ENCODE results near the gene ZNF33B. TPM values are rescaled to one million over a fixed set of nuclear protein-coding genes. Genes with fewer than 3 reads are reported as not detected.
"Not testable (repeated sequence)": the region's sequence is repeated elsewhere in the genome, so short reads cannot be mapped to it uniquely, and the experiment has no call there.

The ZNF33B gene
- total RNA-seq, 1 experiment from 2014 or later: 17.6 TPM

DNA sequence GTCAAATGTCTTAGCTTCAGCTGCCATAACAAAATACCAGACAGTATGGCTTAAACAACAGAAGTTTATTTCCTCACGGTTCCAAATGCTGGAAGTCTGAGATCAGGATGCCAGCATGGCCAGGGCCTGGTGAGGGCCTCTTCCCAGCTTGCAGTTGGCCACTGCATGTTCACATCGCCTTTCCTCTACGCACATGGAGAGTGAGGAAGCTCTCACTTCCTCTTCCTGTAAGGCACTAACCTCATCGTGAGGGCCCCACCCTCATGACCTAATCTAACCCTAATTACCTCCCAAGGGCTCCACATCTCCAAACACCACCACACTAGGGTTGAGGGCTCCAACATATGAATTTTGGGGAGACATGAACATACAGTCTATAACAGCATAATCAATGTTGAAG, 14.4 kb downstream of the ZNF33B start:
- in situ Hi-C loops (cut with HindIII; ENCODE audit: low sequenced_read_pairs): no loop called here
- DNase-seq (ENCODE audit: low spot score): no peak

DNA sequence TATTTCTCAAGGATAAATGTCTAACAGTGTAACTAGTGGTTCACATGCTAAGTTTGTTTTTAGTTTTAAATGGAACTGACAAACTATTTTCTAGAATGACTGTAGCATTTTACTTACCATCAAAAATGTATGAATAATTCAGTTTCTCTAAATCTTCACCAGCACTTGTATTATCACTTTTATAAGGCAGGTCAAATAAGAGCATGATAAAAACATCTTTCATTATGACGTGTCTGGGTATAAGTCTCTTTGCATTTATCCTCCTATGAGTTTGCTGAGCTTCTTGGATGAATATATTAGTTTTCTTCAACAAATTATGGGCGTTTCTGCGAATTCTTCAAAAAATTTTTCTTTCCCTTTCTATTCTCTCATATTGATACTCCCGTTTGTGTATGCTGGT, 19.9 kb downstream of the ZNF33B start:
- in situ Hi-C loops (cut with HindIII; ENCODE audit: low sequenced_read_pairs): no loop called here
- no peak for DNase-seq (ENCODE audit: low spot score)

DNA sequence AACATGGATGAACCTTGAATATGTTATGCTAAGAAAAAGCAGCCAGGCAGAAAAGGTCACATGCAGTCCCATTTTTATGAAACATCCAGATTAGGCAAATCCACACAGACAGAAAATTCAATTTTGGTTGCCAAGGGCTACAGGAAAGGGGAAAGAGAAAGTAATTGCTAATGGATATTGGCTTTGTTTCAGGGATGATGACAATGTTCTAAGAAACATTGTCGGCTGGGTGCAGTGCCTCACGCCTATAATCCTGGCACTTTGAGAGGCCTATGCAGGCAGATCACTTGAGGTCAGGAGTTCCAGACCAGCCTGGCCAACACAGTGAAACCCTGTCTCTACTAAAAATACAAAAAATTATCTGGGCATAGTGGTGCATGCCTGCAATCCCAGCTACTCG, 23.0 kb downstream of the ZNF33B start:
- no peak for DNase-seq (ENCODE audit: low spot score)
- in situ Hi-C loops (cut with HindIII; ENCODE audit: low sequenced_read_pairs): no loop called here

DNA sequence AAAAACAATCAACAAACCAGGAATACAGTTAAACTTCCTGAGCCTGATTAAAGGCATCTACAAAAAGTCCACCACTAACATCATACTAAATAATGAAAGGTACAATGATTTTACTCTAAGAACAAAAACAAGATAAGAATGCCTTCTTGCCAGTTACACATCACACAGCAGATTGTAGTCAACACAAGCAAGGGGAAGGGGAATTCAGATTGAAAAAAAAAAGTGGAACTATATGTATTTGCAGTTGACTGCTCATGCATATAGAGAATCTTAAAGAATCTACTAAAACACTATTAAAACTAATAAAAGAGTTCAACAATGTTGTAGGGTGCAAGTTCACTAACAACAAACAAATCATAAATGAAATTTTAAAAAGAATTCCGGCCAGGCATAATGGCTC, 28.5 kb downstream of the ZNF33B start:
- in situ Hi-C loops (cut with HindIII; ENCODE audit: low sequenced_read_pairs): no loop called here
- DNase-seq (ENCODE audit: low spot score): no peak

DNA sequence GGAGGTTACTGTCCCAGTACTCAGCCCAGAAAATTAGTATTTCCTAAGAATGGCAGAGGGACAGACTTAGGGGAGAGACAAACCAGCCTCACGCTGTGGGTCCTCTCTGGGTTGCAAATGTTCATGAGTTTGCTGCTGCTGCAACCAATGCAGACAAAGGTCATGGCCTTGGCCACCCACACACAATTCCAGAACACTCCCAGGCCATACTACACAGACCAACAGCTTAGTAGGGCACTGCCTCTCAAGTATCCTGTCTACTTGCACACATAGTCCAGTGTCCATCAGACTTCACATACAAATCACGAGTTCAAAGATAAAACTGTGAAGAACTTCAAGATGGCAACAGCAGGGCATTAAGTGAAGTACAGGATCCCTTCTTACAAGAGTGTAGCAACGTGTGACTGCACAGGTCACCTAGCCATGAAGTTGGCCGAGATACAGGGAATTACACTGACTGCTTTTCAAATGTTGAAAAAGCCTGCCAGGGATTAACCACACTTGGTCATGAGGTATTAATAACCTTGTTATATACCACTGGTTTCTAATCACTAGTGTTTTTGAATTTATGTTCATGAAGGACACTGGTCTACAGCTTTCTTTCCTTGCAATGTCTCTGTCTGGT, 40.0 kb downstream of the ZNF33B start:
- no peak for DNase-seq (ENCODE audit: low spot score)
- in situ Hi-C loops (cut with HindIII; ENCODE audit: low sequenced_read_pairs): no loop called here

DNA sequence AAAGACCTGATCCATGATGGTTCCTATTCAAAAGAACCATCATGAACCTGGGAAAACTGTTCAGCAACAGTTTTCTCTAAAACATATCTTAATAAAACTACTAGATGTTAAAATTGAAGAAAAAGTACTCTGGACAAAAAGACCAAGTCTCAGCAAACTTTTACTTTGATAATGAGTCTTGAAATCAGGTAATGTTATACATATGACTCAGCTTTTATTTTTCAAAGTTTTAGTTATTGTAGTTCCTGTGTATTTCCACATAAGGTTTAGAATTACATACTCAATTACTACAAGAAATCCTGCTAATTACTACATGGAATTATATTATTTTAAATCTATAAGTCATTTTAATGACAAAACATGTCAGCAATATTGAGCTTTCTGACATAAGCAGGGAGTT, 42.2 kb downstream of the ZNF33B start:
- no peak for DNase-seq (ENCODE audit: low spot score)
- in situ Hi-C loops (cut with HindIII; ENCODE audit: low sequenced_read_pairs): no loop called here

DNA sequence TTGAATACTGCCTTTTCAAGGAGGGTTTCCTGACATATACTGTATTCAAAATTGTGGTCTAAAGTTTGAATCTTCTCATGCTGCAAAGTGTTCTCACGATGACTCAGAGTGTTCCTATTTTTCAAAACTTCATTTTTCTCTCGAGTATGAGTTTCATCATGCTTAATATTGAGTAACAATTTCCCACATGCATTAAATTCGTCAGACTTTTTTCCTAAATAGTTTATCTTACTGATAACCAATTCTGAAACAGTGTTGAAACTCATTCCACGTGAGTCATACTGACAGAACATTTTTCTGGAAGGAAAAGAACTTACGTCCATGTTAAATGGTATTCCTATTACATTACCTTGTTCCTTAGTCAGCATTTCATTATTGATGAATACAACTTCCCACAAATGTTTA, 44.1 kb downstream of the ZNF33B start:
- in situ Hi-C loops (cut with HindIII; ENCODE audit: low sequenced_read_pairs): no loop called here
- DNase-seq (ENCODE audit: low spot score): no peak

DNA sequence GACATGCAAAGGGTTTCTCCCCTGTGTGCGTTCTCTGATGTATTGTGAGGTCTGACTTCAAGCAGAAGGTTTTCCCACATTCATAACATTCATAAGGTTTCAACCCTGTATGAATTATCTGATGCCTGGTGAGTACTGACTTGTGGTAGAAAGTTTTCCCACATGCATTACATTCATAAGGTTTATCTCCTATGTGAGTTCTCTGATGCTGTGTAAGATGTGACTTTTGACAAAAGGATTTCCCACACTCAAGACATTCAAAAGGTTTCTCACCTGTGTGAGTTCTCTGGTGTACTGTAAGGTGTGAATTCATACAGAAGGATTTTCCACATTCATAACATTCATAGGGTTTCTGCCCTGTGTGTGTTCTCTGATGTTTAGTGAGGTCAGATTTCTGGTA, 45.1 kb downstream of the ZNF33B start:
- in situ Hi-C loops (cut with HindIII; ENCODE audit: low sequenced_read_pairs): no loop called here
- no peak for DNase-seq (ENCODE audit: low spot score)

DNA sequence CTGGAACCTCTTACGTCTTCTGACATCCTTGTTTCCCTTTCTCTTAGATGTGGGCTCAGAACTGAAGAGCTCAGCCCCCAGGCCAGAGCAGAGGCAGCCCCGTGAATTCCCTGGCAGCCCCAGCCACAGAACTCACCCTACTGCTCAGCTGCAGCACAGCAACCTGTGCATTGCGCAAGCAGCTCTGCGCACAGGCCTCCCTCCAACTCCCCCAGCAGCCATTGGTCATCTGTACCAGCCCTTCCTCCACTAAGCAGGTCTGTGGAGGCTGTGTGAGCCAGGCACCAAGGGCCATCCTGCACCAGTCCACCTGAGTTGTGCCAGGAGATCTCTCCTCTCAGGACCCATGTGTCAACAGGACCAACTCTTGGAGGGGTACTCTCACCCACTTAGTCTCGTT, 54.5 kb downstream of the ZNF33B start:
- no peak for DNase-seq (ENCODE audit: low spot score)
- in situ Hi-C loops (cut with HindIII; ENCODE audit: low sequenced_read_pairs): no loop called here

DNA sequence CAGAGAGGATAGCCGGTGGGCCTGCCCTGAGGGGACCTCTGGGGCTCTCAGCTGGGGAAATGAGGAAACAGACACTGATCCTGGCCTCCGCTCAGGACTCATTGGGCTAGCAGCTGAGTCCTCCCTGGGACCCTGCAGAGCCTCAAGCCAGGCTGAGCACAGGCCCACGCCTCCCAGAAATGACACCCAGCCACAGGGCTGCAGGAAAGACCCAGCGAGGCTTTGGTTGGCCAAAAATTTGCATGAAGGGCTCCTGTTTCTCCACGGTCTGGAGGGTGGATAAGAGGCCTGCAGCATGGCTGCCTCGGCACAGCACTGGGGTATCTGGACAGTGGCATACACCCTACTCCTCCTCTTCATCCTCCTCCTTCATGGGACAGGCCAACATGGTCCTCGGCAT, 60.4 kb downstream of the ZNF33B start:
- in situ Hi-C loops (cut with HindIII; ENCODE audit: low sequenced_read_pairs): no loop called here
- DNase-seq (ENCODE audit: low spot score): no peak

DNA sequence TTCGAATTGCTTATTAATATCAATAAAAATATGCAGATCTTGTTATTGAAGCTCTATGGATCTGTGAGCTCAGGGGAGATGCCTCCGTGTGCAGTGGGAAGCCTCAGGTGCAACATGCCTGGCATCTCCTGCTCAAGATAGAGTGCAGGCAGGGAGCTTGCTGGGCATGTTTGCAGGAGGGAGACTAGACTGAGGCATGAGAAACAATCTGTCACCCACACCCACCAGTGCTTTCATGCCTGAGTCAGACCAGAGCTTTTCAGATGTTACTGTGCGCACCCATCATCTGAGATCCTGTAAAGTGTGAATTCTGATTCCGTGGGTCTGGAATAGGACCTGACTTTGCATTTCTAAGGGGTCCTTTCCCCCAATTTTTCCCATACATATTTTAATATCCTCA, 62.0 kb downstream of the ZNF33B start:
- in situ Hi-C loops (cut with HindIII; ENCODE audit: low sequenced_read_pairs): no loop called here
- no peak for DNase-seq (ENCODE audit: low spot score)

DNA sequence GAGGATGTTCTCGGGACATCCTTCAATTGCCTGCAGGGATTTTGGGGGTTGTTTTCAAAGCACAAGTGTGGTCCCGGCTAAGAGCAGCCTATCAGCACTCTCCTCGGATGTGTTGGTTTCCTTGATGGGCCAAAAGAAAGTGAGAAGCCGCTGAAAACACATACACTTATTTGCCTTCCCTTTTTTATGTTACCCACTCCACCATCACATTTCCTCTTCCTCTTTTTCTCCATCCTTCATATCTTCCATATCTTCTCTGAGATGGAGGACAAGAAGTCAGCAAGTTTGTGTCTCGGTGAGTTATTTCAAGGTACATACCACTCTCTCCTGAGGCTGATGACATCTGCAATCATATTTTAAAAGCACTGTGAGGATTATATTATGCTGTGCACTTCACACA, 64.0 kb downstream of the ZNF33B start:
- in situ Hi-C loops (cut with HindIII; ENCODE audit: low sequenced_read_pairs): no loop called here
- DNase-seq (ENCODE audit: low spot score): no peak

DNA sequence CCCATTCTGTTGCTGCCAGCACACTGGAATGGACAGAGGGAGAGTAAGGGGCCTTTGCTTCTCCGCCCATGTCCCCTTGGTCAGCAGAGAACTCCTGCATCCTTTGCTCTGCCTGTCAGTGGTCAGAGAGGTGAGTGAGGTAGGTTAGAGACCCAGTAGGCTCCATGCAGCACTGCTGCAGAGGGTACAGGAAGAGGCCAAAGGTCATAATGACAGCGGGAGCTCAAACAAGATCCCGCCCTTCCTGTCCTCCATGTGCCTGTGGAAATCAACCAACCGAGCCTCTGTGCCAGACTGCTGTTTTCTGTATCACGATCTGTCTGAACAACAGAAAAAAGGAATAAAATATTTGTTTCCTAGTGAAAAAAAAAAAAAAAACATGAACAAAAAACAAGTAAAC, 81.4 kb downstream of the ZNF33B start:
- in situ Hi-C loops (cut with HindIII; ENCODE audit: low sequenced_read_pairs): no loop called here
- no peak for DNase-seq (ENCODE audit: low spot score)

DNA sequence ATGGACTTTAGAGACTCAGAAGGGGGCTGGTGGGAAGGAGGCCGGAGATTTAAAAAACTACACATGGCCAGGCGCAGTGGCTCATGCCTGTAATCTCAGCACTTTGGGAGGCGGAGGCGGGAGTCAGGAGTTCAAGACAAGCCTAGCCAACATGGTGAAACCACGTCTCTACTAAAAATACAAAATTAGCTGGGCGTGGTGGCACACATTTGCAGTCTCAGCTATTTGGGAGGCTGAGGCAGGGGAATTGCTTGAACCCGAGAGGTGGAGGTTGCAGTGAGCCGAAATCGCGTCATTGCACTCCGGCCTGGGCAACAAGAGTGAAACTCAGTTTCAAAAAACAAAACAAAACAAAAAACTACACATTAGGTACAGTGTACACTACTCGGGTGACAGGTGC, 84.8 kb downstream of the ZNF33B start:
- DNase-seq (ENCODE audit: low spot score); in situ Hi-C loops (cut with HindIII; ENCODE audit: low sequenced_read_pairs): not testable (repeated sequence)

DNA sequence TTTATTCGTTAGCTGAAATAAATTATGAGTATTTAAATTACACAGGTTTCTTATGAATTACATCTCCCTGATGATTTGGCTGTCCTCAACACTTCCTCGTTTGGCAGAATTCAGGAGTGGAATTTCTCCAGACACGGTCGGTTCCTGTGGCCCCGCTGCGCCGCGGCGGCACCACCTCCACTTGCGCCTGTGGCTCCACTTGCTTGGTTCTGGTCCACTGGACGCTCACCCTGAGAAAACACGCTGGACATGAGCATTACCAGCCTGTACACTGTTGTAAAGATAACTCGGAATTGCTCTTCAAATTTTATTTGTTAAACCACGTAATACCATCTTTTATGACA, 85.3 kb downstream of the ZNF33B start:
- in situ Hi-C loops (cut with HindIII; ENCODE audit: low sequenced_read_pairs): no loop called here
- no peak for DNase-seq (ENCODE audit: low spot score)

DNA sequence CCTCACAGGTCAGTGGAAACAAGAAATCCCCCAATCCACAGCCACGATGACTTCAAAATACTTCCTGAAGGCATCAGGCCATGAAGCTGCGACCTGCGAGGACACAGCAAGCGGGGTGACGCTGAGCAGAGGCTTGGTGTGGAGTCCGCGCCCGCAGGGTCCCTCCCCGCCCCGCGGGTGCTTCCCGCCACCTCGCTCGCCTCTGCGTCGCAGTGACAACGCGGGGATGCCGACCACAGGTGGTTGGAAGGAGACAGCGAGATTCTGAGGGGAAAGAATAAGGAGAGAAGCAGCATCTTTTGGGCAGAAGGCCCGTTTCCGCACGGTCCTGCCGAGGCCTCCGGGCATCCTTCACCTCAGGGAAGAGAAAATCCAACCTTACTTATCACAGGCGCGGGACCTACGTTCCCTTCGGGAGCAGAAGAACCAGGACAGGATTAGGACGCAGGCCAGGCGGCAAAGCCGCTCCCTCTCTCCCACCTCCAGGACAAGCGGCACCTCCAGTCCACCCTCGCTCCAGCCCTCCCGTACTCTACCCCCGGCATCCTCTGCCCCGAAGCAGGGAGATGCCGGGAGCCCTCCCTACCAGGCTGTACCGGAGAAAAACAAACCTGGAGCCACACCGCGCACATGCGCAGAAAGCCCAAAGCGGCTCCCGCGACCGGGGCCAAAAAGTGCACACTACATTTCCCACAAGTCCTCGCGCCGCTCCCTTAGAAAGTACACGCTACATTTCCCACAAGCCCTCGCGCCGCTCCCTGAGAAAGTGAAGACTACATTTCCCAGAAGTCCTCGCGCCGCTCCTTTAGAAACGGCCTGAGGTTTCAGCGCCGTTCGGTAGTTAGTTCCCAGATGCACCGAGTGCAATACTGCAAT, 85.9 kb downstream of the ZNF33B start:
- DNase-seq (ENCODE audit: low spot score): peak; percentile 97
- in situ Hi-C loops (cut with HindIII; ENCODE audit: low sequenced_read_pairs): no loop called here

DNA sequence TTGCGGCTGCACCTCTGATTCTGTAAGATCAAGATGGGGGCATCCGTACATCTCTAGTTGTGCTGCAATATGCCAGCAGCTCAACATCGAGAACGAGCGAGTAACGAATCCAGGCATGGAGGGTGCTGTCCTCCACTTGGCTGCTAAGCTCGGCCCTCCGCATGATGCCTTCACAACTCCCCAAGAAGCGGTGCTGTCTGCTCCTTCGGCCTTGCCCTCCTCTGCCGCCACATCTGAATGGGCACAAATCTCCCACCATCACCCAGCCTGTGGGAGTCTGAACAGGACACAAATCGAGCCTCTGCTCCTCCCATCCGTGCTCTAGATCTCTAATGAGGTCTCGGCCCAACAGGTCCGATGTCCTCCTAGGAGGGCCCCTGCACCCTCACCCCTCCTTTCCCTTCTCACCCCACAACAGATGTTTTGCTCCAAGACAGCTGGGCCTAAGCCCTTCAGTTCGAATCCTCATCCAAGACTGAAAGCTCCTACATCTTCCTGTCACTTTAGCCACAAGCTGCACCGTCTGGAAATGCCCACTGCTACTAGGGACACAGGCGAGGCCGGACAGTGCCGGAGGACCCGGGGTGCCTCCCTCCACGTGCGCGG, 86.7 kb downstream of the ZNF33B start:
- DNase-seq (ENCODE audit: low spot score): no peak
- in situ Hi-C loops (cut with HindIII; ENCODE audit: low sequenced_read_pairs): no loop called here

DNA sequence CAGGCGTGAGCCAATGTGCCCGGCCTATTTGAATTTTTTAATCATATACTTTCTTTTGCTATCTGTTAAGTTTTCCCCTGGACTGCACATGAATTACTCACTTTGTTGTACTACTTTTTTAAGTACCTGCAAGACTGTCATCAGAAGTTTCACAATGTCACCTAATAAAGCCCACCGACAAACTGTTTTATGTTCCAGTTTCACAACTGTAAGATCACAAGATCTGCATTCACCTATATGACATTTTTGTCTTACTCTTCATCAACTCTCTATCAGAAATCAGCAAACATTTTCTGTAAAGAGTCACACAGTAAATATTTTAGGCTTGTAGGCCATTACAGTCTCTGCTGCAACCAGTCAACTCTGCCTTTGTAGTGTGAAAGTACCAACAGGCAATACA, 88.5 kb downstream of the ZNF33B start:
- in situ Hi-C loops (cut with HindIII; ENCODE audit: low sequenced_read_pairs): no loop called here
- no peak for DNase-seq (ENCODE audit: low spot score)

DNA sequence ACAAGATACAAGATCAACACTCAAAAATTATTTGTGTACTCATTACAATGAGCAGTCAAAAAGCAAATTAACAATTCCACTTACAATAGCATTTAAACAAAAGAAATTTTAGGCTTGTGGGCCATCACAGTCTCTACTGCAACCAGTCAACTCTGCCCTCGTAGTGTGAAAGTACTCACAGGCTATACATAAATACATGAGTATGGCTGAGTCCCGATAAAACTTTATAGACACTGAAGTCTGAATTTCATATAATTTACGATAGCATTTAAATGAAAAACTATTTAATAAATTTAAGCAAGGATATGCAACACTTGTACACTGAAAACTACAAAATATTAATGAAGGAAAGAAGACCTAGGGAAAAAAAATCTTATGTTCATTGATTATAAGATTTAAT, 90.1 kb downstream of the ZNF33B start:
- in situ Hi-C loops (cut with HindIII; ENCODE audit: low sequenced_read_pairs): no loop called here

DNA sequence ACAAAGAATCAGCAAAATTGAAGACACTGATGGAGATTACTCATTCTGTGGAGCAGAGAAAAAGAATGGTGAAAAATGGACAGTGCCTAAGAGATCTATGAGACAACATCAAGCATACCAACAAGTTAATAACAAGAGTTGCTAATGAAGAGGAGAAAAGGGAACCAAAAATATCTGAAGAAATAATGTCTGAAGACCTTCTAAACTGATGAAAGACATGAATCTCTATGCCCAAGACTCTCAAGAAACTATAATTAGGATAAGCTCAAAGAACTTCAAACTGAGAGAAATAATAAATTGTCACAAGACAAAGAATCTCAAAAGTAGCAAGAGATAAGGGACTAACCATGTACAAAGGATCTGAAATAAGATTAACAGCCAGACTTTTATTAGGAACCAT, 93.4 kb downstream of the ZNF33B start:
- DNase-seq (ENCODE audit: low spot score): no peak
- in situ Hi-C loops (cut with HindIII; ENCODE audit: low sequenced_read_pairs): no loop called here

More for the DNA sequence above, 90.1 kb downstream of the ZNF33B start:
- no peak for DNase-seq (ENCODE audit: low spot score)

All from G401 (cell line).